Activated naive CD4-positive, alpha-beta T cell treated with anti-CD3 and anti-CD28 coated beads, Interleukin-2, amount 10 ng/mL, durations not matched to agents 7 days and 5 days (primary cell): ENCODE measurements around the gene TAC3.
"Not testable (repeated sequence)": the region's sequence is repeated elsewhere in the genome, so short reads cannot be mapped to it uniquely, and the experiment has no call there.

Experiments
- CTCF ChIA-PET: fragments of 350-600 bp; sonication (Branson Sonifier 250); formaldehyde crosslinking; loops from one replicate; lab custom pipeline; 2021; ENCODE audit warnings: antibody characterized with exemption; lab: Charles Lee
- DNase-seq: peaks from one replicate; pipeline ENCODE4 v3.0.0-alpha.2; 2020
- H3K27ac Mint-ChIP-seq: one replicate; pipeline ENCODE4 v1.8.0; 2021; ENCODE audit warnings: mild to moderate bottlenecking, moderate library complexity, mixed read lengths
- H3K27me3 Mint-ChIP-seq: one replicate; pipeline ENCODE4 v1.8.0; 2021; ENCODE audit warnings: mild to moderate bottlenecking, mixed read lengths
- H3K36me3 Mint-ChIP-seq: one replicate; pipeline ENCODE4 v1.8.0; 2021; ENCODE audit warnings: mixed read lengths
- H3K4me1 Mint-ChIP-seq: one replicate; pipeline ENCODE4 v1.8.0; 2021; ENCODE audit warnings: mixed read lengths
- H3K4me3 Mint-ChIP-seq: one replicate; pipeline ENCODE4 v1.8.0; 2021; ENCODE audit warnings: mild to moderate bottlenecking, moderate library complexity, mixed read lengths
- H3K9me3 Mint-ChIP-seq: one replicate; pipeline ENCODE4 v1.8.0; 2021; ENCODE audit warnings: mixed read lengths

The TAC3 gene

DNA sequence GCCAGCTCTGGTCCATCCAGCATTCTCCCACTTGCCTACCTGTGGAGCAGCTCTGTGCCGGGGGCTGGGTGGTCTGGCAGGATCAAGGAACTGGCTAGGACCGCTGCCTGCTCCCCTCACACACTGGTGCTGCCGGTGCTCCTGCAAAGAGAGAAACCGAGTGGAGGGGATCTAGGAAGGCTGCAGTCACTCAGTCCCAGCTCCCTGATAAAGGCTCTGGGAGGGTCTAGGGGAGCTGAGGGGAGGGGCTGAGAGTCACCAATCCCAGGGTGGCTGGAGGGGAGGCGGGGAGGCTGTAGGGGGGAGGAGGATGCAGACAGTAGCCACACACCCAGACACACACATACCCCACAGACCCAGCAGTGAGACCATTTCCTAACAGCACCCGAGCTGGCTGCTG, at the start of gene TAC3:
TSS of gene TAC3 (minus strand) at position 182 of the 400 bp plus-strand sequence. CDS start 732 bp downstream, outside the sequence.
- Mint-ChIP-seq H3K9me3 (no peaks in the 10 kb centered on the region), H3K4me3 (no peak within 1 kb of the TSS), H3K4me1 (peaks cover 27% of the 10 kb centered on the region), H3K27ac (no peak within 1 kb of the TSS), H3K36me3 (no peaks in the 10 kb centered on the region), H3K27me3 (peaks cover 36% of the 10 kb centered on the region)
- no peak for DNase-seq
- CTCF ChIA-PET, result interaction anchor here (1.0 to 2.4 kb wide), 3 partner anchors 11 to 95 kb away, joined by 3 to 9 read pairs (median 6); partner anchors contain the start of gene STAT6

DNA sequence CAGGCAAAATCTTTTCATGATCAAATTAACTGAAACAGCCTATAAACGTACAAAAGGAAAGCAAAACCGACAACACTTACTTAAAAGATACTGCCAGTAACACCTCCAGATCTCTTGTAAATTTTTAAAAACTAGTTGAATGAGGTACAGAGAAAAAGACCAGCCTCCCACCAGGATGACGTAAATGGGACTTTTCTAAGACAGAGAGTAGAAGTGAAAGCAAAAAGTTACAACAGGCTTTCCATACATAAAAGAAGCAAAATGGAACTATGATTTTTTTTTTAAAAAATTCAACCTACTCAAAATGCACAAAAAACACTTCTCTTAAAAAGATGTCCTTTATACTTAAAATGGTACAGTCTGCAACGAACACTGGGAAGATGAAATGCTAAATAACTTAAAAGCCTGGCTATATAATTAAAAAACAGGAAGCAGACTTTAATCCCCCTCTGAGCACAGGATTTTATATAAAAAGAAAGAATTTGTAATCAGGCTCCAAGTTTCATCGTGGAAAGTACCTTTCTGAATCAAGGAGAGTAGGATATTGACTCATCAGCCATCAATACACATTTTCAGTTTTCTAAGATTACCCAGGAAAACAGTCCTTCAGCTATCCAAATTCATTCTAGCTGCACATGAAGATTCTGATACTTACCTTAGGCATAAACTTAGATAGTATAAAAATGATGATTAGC, 47.8 kb upstream of the TAC3 start:
- DNase-seq, result peak; percentile 72
- no peaks in the 10 kb centered on the region for H3K27me3 Mint-ChIP-seq
- peaks cover 39% of the 10 kb centered on the region for H3K4me1 Mint-ChIP-seq
- peak overlapping the region; percentile 97 for H3K27ac Mint-ChIP-seq
- peaks cover 50% of the 10 kb centered on the region for H3K36me3 Mint-ChIP-seq
- CTCF ChIA-PET, result interaction anchor here (1.0 to 9.4 kb wide), 10 partner anchors 12 to 63 kb away, joined by 3 to 147 read pairs (median 12); partner anchors contain the start of genes MYO1A and STAT6
- H3K4me3 Mint-ChIP-seq, result peak overlapping the region; percentile 67
- no peaks in the 10 kb centered on the region for H3K9me3 Mint-ChIP-seq

DNA sequence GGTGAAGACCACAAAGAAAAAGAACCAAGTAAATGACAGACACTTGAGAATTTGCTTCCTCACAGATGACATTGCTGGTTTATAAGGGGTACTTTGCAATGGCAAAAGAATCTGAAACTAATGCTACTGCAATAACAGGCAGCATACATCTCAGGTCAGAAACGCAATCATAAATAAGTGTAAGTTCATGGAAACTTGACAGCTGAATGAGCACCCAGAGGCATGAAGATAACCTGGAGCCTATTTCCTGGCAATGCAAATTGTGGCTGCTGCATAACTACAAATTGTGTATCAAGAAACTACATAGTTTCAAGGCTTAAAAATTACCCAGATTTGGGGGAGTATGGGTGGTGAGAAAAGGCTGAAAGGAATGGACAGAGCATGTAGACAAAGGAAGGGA, 42.1 kb upstream of the TAC3 start:
- no peak overlapping the region for H3K27ac Mint-ChIP-seq
- CTCF ChIA-PET, result interaction anchor here (1.1 to 9.4 kb wide), 6 partner anchors 9 to 54 kb away, joined by 3 to 147 read pairs (median 18); partner anchors contain the start of gene MYO1A
- DNase-seq, result no peak
- peaks cover 2% of the 10 kb centered on the region for H3K9me3 Mint-ChIP-seq
- no peak overlapping the region for H3K4me3 Mint-ChIP-seq
- H3K4me1 Mint-ChIP-seq, result peaks cover 9% of the 10 kb centered on the region
- no peaks in the 10 kb centered on the region for H3K27me3 Mint-ChIP-seq
- peaks cover 59% of the 10 kb centered on the region for H3K36me3 Mint-ChIP-seq

DNA sequence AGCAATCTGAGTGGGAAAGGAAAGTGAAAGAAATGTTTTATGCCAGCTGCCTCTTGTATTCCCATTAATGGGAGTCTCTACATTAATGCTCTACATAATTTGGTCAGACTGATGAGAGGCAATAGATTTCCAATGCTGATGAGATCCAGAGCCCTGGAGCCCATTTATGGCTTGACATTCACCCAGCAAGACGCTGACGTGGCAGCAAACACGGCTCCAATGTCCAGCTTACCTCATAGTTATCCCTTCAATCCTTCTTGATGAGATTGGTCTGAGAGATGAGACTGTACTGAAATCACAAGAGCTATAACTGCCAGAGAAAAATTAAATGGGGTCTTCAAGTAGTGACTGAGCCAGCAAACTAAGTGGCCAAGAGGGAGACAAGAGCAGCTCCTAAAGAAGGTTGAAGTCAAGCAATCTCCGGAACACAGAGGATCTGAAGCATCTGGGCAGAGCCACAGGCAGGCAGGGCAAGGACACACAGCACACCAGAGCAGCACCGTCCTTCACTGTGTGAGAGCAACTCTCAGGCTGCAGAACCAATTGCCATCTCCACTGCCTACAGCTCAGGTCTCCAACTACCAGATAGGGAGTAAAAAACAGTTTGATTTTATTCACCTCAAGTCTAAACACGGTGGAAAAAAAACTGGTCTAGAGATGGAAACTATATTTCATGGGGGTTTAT, 40.9 kb upstream of the TAC3 start:
- CTCF ChIA-PET, result interaction anchor here (0.7 to 2.0 kb wide), 6 partner anchors 9 to 55 kb away, joined by 3 to 7 read pairs (median 4); no protein-coding TSS in a partner anchor
- H3K27me3 Mint-ChIP-seq, result no peaks in the 10 kb centered on the region
- peaks cover 60% of the 10 kb centered on the region for H3K36me3 Mint-ChIP-seq

DNA sequence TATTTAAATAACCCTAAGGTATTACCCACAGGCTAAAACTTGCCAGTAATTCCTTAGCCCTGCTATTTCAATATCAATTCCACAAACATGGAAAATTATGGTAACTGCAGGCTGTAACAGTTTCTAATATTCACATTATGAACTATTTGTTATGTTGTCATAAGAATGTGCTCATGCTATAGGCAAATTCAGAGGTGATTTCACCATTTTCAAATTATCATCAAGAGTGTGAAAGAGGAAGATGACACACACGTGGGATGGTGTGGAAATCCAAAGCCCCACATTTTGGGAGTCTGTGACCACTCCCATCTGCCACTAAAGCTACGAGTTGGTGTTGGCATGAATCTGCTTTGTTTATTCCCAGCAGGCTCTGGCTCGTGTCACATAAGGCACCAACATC, 39.5 kb upstream of the TAC3 start:
- Mint-ChIP-seq H3K36me3 (peaks cover 58% of the 10 kb centered on the region), H3K4me1 (peaks cover under 1% of the 10 kb centered on the region), H3K27ac (no peak overlapping the region), H3K4me3 (no peak overlapping the region), H3K9me3 (peaks cover 2% of the 10 kb centered on the region), H3K27me3 (no peaks in the 10 kb centered on the region)
- DNase-seq, result no peak
- CTCF ChIA-PET, result no interaction called here

More for the DNA sequence above, 40.9 kb upstream of the TAC3 start:
- no peak overlapping the region for H3K27ac Mint-ChIP-seq
- no peak overlapping the region for H3K4me3 Mint-ChIP-seq
- peaks cover 2% of the 10 kb centered on the region for H3K9me3 Mint-ChIP-seq
- DNase-seq, result no peak
- H3K4me1 Mint-ChIP-seq, result peaks cover 2% of the 10 kb centered on the region

DNA sequence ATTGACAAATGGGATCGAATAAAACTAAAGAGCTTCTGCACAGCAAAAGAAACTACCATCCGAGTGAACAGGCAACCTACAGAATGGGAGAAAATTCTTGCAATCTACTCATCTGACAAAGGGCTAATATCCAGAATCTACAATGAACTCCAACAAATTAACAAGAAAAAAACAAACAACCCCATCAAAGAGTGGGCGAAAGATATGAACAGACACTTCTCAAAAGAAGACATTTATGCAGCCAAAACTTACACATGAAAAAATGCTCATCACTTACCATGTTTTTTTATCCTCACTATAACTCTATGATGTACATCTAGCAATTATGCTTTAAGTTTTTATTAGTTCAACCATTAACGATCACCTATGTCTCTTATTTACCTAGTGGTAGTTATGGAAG, 37.6 kb upstream of the TAC3 start:
- H3K9me3 Mint-ChIP-seq, H3K4me3 Mint-ChIP-seq, DNase-seq, H3K27me3 Mint-ChIP-seq, CTCF ChIA-PET, H3K27ac Mint-ChIP-seq, H3K4me1 Mint-ChIP-seq: not testable (repeated sequence)
- peaks cover 43% of the 10 kb centered on the region for H3K36me3 Mint-ChIP-seq

DNA sequence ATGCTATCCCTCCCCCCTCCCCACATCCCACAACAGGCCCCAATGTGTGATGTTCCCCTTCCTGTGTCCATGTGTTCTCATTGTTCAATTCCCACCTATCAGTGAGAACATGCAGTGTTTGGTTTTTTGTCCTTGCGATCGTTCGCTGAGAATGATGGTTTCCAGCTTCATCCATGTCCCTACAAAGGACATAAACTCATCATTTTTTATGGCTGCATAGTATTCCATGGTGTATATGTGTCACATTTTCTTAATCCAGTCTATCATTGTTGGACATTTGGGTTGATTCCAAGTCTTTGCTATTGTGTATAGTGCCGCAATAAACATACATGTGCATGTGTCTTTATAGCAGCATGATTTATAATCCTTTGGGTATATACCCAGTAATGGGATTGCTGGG, 36.8 kb upstream of the TAC3 start:
- not testable (repeated sequence) for H3K9me3 Mint-ChIP-seq, H3K27me3 Mint-ChIP-seq, DNase-seq, H3K4me3 Mint-ChIP-seq, H3K27ac Mint-ChIP-seq
- CTCF ChIA-PET, result interaction anchor here (3.4 to 6.9 kb wide), 2 partner anchors 7 to 9 kb away, joined by 21 to 30 read pairs; no protein-coding TSS in a partner anchor
- Mint-ChIP-seq H3K36me3 (peaks cover 36% of the 10 kb centered on the region), H3K4me1 (peaks cover 10% of the 10 kb centered on the region)

DNA sequence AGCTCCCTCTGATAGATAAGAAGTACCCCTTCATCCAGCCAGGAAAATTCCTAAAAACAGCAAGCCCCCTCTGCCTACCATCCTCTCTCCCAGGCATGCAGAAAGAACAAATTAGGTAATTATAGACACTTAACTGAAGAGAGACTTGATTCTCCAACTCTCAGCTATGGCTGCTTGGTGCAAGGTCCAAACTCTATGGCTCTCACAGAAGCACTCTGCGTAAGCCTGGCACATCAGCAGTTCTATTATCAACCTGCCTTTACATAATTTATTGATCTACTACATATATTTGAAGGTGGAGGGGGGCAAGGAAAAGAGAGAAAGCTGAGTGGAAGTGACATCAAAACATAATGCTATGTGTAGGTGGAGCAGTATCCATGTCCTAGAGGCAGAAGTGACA, 34.7 kb upstream of the TAC3 start:
- Mint-ChIP-seq H3K9me3 (peaks cover 2% of the 10 kb centered on the region), H3K4me3 (no peak overlapping the region), H3K4me1 (peaks cover 32% of the 10 kb centered on the region), H3K27ac (no peak overlapping the region), H3K36me3 (peaks cover 25% of the 10 kb centered on the region), H3K27me3 (peaks cover 4% of the 10 kb centered on the region)
- DNase-seq, result no peak
- CTCF ChIA-PET, result interaction anchor here (1.4 to 6.9 kb wide), 4 partner anchors 9 to 61 kb away, joined by 3 to 30 read pairs (median 12); no protein-coding TSS in a partner anchor

DNA sequence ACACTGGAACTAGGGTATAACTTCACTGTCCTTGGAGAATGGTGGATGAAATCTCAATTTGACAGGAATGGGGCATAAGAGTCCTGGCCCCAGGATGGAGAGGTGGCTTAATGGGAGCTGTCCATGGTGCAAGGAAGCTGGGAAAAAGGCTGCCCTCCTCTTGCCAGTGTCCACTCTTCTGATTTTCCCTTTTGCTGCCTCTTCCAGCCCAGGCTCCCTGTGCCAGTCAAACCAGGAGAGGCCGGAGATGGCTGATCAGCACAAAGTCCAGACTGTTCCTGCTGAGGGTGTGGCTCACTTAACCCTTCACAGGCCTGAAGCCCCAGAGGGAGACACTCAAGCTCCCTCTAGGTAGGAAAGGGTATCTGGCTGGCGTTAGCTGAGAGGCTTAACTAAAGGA, 33.6 kb upstream of the TAC3 start, which contains the start of gene MYO1A:
TSS of gene MYO1A (minus strand) at position 240 of the 400 bp plus-strand sequence. CDS start 1,806 bp downstream, outside the sequence.
- H3K27ac Mint-ChIP-seq, result no peak within 1 kb of the TSS
- H3K4me1 Mint-ChIP-seq, result peaks cover 34% of the 10 kb centered on the region
- no peak within 1 kb of the TSS for H3K4me3 Mint-ChIP-seq
- H3K9me3 Mint-ChIP-seq, result peaks cover 2% of the 10 kb centered on the region
- no peak for DNase-seq
- peaks cover 5% of the 10 kb centered on the region for H3K27me3 Mint-ChIP-seq
- CTCF ChIA-PET, result interaction anchor here (1.1 to 6.9 kb wide), 5 partner anchors 10 to 44 kb away, joined by 3 to 30 read pairs (median 4); no protein-coding TSS in a partner anchor
- H3K36me3 Mint-ChIP-seq, result peaks cover 18% of the 10 kb centered on the region

DNA sequence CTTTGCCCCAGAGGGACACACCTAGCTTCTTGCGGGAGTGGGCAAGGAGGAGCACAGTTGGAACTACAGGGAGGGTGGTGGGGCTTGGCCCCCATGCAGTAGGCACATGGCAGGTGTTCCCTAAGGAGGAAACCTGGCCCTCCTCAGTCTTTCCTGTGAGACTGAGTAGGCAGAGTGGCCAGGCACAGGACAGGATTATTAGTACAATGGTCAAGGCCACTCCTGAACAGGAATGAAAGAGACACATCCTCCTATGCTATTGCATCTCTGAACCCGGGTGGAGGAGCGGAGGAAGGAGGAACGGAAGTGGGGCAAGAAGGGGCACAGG, 32.8 kb upstream of the TAC3 start:
- Mint-ChIP-seq H3K4me3 (no peak overlapping the region), H3K9me3 (peaks cover 2% of the 10 kb centered on the region)

DNA sequence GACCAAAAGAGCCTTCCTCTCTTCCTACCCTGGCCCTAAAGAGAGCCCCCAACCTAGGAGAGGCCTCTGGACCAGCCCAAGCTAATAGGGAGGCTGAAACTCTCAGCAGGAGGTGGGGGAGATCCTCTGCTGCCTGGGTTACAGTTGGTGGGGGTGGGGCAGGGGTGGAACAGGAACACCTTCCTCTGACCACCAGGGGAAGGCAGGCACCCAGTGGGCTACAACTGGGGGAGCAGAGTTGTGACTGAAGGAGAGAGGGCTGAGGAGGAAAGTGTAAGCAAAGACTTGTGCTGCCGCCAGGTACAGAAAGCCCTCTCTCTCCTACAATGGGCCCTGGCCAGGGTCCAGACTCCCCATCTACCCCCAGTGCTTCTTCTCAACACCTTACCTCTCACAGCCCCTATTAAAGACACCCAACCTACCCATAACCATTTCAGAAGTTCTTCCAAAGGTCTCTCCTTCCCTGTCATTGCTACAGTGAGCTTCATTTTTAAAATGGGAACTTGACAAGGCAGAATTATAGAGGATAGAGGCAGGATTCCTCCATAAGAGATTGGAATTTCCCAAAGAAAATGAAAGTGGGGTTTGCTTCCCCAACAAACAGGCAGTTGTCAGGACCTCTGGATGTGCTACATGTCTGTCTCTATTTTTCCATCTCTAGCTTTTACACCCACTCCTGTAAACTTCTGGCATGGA, 32.2 kb upstream of the TAC3 start:
- Mint-ChIP-seq H3K9me3 (peaks cover 1% of the 10 kb centered on the region), H3K27ac (no peak overlapping the region), H3K36me3 (peaks cover 9% of the 10 kb centered on the region), H3K27me3 (peaks cover 12% of the 10 kb centered on the region), H3K4me1 (peaks cover 34% of the 10 kb centered on the region), H3K4me3 (no peak overlapping the region)
- DNase-seq, result no peak
- CTCF ChIA-PET, result interaction anchor here (0.8 to 6.9 kb wide), 12 partner anchors 9 to 192 kb away, joined by 3 to 30 read pairs (median 5); no protein-coding TSS in a partner anchor

More for the DNA sequence above, 32.8 kb upstream of the TAC3 start:
- peaks cover 34% of the 10 kb centered on the region for H3K4me1 Mint-ChIP-seq
- CTCF ChIA-PET, result interaction anchor here (1.1 to 6.9 kb wide), 7 partner anchors 11 to 44 kb away, joined by 3 to 30 read pairs (median 8); no protein-coding TSS in a partner anchor
- DNase-seq, result no peak
- H3K36me3 Mint-ChIP-seq, result peaks cover 15% of the 10 kb centered on the region
- no peak overlapping the region for H3K27ac Mint-ChIP-seq
- peaks cover 8% of the 10 kb centered on the region for H3K27me3 Mint-ChIP-seq

DNA sequence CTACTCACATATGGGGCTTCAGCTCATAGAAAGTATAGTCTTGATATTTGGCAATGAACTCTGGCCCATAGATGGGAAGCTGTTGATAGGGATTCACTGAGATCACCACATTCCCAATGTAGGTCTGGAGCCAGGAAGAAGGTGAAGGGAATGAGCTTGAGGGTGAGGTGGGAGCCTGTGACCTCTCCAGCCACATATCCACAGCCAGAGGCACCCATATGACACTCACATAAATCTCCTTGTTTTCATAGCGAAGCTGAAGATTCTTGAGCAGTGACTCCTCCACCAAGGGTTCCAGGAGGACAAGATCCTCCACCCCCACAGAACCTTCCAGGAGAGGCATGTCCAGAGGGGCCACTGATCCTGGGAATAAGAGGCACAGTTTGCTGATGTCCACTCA, 31.7 kb upstream of the TAC3 start:
- Mint-ChIP-seq H3K4me3 (no peak overlapping the region), H3K9me3 (no peaks in the 10 kb centered on the region)

More for the DNA sequence above, 31.7 kb upstream of the TAC3 start:
- peaks cover 34% of the 10 kb centered on the region for H3K4me1 Mint-ChIP-seq
- peak overlapping the region; percentile 85 for H3K27ac Mint-ChIP-seq
- no peak for DNase-seq
- peaks cover 18% of the 10 kb centered on the region for H3K27me3 Mint-ChIP-seq
- CTCF ChIA-PET, result interaction anchor here (0.8 to 6.9 kb wide), 11 partner anchors 9 to 192 kb away, joined by 3 to 30 read pairs (median 6); no protein-coding TSS in a partner anchor
- H3K36me3 Mint-ChIP-seq, result peaks cover 4% of the 10 kb centered on the region
